GM18873 (cell line): Measurements from ENCODE around the gene VPS37B.
"Not testable (repeated sequence)": the region's sequence is repeated elsewhere in the genome, so short reads cannot be mapped to it uniquely, and the experiment has no call there.

Experiments
- ATAC-seq: cut with Tn5 transposase; IDR thresholded peaks from one replicate; pipeline ENCODE4 v1.9.1; 2021; ENCODE audit warnings: mild to moderate bottlenecking, moderate library complexity, moderate number of reproducible peaks; ENCODE audit not compliant: unreplicated experiment, low FRiP score

VPS37B gene

DNA sequence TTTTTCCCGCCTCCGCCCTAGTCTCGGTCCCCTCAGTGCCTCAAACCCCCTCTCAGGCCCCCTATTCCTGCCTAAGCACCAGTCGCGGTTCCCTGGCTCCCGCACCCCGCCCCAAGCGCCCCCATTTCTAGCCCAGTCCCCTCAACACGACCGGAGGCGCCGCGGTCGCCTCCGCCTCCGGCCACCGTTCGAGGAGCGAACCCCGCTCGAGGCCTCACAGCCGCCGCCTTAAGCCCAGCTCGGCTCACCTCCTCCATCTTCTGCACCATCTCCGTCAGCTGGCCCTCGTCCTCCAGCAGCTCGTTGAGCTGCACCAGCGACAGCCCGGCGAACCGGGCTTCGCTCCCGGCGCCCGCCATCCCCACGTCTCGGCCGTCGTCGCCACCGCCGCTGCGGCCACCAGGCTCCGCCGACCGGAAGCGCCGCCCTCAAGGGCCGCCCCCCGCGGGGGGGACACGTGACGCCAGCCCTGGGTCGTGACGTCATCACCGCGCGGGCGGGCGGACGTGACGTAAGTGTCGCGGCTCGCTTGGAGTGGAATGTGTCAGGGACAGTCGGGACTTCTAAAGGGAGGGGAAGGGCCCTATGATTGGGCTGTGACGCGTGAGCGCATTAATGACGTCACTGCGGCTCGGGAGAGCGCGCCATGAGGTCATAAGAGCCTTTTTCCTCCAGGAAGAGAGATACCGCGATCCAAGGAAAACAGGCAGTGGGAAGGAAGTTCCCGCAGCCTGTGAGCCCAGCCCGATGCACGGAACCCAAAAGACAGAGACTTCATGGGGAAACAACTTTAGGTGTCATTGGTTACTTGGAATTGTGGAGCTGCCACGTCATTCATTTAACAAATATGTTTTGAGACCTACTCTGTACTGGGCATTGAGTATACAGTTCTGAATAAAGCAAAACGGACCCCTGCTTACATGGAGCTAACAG is at the start of gene VPS37B:
Gene VPS37B, minus strand, starts transcription at position 421 of the 933 bp plus-strand sequence. Its CDS starts 62 bp downstream, at position 359.
- no peak for ATAC-seq

- ATAC-seq = no peak
Measured at GRCh38 chr12:122944605-122945592, 49.0 kb upstream of the VPS37B start.

GRCh38 chr12:122943196-122943595 is 47.3 kb upstream of the VPS37B start:
- ATAC-seq = no peak

GRCh38 chr12:122942637-122943036 is 46.7 kb upstream of the VPS37B start:
- no peak for ATAC-seq

DNA sequence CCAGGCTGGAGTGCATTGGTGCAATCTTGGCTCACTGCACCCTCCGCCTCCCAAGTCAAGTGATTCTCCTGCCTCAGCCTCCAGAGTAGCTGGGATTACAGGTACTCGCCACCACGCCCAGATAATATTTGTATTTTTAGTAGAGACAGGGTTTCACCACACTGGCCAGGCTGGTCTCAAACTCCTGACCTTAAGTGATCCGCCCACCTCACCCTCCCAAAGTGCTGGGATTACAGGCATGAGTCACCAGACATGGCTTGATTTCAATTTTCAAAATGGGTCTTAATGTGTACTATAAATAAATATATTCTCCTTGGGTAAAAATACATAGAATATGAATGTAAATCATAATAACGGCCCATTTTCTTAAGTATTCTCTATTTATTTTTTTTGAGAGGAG is 45.4 kb upstream of the VPS37B start:
- ATAC-seq = not testable (repeated sequence)

- ATAC-seq = no peak
Measured at GRCh38 chr12:122939125-122939524, 43.2 kb upstream of the VPS37B start.

DNA sequence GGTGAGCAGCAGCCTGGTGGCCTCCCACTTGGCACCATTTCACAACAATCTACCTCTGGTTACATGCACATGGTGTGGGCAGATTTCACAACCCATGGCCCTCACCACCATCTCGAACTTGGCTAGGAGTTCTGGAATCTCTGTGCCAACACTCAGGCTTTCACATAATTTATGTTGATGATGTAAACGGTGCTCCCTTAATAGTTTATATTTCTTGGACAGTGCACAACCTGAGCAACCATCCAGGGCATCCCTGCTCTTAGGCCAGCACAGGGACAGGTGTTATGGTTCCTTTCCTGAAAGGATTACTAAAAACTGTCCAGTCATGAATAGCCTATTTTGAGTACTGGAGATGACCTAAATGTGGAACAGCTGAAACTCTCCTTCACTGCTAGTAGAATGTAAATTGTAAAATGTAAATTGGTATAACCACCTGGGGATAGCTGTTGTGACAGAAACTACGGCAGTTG is 41.7 kb upstream of the VPS37B start:
- ATAC-seq = no peak

GRCh38 chr12:122935318-122935717 is 39.4 kb upstream of the VPS37B start:
- ATAC-seq = no peak

- ATAC-seq = no peak
Measured at GRCh38 chr12:122934722-122935121, 38.8 kb upstream of the VPS37B start.

- no peak for ATAC-seq
Measured at GRCh38 chr12:122932207-122932606, 36.3 kb upstream of the VPS37B start.

DNA sequence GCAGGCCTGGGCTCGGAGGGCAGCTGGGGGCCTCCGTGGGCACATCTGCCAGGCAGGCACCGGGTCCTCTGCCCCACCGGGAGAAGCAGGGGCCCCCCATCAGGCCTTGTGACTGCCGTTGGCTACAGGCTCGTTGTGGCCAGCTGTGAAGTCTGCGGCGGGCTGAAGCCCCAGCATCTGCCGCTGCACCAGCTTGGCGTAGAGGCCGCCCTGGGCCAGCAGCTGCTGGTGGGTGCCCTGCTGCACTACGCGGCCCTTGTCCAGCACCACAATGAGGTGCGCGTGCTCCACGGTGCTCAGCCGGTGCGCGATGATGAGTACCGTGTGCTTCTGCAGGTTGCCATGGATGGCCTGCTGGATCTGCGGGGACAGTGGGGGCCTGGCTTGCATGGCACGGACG is 33.9 kb upstream of the VPS37B start:
- ATAC-seq = no peak

GRCh38 chr12:122929148-122929538 is 33.2 kb upstream of the VPS37B start:
- ATAC-seq = no peak

DNA sequence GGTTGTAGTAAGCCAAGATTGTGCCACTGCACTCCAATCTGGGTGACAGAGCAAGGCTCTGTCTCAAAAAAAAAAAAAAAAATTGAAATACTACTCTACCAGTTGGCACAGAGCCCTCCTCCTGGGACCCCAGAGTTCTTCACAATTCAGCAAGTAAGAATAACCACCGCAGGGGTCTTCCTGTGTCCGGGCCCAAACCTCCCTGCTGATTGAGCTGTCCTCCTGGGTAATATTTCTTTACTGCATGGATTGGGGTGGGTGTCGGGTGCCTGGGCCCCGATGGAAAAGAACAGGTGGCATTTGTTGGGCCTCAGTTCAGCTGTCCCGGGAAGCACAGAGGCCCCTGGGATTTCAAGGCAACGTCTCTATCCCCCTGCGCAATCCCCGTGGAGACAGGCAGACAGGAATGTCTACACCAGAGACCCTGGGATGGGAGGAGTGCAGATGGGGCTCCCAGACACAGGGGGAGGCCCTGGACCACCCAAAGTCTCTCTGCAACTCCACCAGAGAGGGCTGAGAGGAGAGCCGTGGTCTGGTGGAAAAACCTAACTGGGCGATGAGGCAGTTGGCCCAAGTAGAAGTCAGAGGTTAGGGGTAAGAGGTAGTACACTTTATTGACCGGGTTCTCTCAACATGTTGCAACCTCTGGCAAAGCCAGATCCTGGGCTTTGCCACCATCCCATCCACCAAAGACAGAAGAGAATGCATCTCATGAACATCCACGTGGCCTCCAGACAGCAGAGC is 32.7 kb upstream of the VPS37B start:
- no peak for ATAC-seq

- no peak for ATAC-seq
Measured at GRCh38 chr12:122927756-122928403, 32.0 kb upstream of the VPS37B start.

DNA sequence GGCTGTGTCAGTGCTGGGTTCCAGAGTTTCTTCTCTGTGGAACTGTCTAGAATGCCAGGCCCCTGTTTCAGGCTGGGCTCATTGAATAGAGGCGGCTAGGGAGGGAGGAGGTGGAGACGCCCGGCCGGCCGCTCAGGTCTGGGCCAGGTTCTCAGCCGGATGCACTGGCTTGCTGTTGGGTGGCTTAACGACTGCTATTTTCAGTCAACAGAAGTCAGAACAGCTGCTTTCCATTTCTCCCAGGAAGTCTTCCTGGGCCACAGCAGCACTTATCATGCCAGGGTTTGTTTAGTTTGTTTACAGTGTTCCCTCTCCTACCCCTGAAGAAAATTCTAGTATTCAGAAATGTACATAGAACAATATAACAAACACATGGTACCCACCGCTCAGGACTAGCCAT is 26.0 kb upstream of the VPS37B start:
- ATAC-seq = no peak

- ATAC-seq = no peak
Measured at GRCh38 chr12:122920687-122921086, 24.8 kb upstream of the VPS37B start.

DNA sequence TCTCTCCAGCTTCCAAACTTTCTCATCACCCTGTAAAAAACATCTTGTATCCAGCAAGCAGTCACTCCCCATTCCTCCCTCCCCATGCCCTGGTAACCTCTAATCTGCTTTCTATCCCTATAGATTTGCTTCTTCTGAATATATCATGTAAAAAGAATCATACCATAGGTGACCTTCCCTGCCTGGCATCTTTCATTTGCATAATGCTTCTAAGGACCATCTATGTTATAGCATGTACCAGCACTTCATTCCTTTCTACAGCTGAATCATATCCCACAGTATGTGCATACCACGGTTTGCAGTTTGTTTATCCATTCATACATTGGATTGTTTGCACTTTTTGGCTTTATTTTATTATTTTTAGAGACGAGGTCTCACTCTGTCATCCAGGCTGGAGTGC is 22.9 kb upstream of the VPS37B start:
- no peak for ATAC-seq

DNA sequence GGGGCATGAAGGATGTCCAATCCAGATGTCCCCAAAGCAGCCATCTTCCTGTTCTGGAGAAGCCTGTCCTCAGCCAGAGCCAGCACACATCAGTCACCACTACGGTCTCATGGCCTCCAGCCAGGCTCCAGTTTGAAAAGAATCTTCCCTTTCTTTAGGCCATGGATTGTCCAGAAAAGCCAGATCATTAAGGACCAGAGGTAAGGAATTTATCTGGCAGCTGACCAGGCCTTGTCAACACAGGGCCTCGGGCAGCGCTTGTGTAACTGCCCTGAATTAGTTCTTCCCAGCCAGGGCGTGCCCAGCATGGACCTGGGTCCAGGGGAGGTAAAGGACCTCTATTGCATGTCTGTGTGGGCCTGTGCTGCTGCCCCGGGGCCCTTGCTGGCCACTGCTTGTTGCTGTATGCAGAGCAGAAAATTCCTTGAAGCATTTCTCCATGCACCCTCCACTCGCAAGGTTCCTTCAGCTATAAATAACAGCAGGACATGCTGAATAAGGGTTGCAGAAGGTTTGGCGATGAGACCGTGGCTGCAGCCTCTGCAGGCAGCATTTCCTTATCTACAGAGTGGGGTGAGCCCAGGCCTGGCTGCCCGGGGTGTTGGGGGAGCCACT is 21.7 kb upstream of the VPS37B start:
- no peak for ATAC-seq
